GM23338 (cell line): ENCODE measurements around the gene WT1. TPM values are rescaled to one million over a fixed set of nuclear protein-coding genes. Genes with fewer than 3 reads are reported as not detected.

Experiments used
- ATAC-seq: fragments of 200-7000 bp; cut with Tn5 transposase; 3 replicates; pipeline ENCODE4 v1.9.1; 2020
- DNase-seq: peaks from one replicate; pipeline ENCODE4 v3.0.0-alpha.2; 2015; ENCODE audit warnings: low spot score
- H2AFZ ChIP-seq: fragments of 200-600 bp; sonication (generic); 2 replicates; pipeline ENCODE4 v1.8.0; 2016; ENCODE audit warnings: antibody characterized with exemption, mild to moderate bottlenecking, moderate library complexity
- H3F3A ChIP-seq: fragments of 200-600 bp; sonication (generic); replicated peaks from 2 replicates; pipeline ENCODE4 v1.8.0; 2017; ENCODE audit warnings: antibody characterized with exemption, mixed run types, low read depth
- H3K27ac ChIP-seq: fragments of 200-600 bp; sonication (generic); 2 replicates; pipeline ENCODE4 v1.6.1; 2016; ENCODE audit warnings: low read depth
- H3K27me3 ChIP-seq: fragments of 200-600 bp; sonication (generic); 2 replicates; pipeline ENCODE4 v1.8.0; 2016; ENCODE audit warnings: mild to moderate bottlenecking, mixed run types, moderate library complexity; ENCODE audit not compliant: insufficient read depth
- H3K36me3 ChIP-seq: fragments of 200-600 bp; sonication (generic); 2 replicates; pipeline ENCODE4 v1.8.0; 2016; ENCODE audit warnings: mild to moderate bottlenecking; ENCODE audit not compliant: insufficient read depth
- H3K4me1 ChIP-seq: fragments of 200-600 bp; sonication (generic); 2 replicates; pipeline ENCODE4 v1.8.0; 2016; ENCODE audit warnings: mild to moderate bottlenecking, moderate library complexity; ENCODE audit not compliant: insufficient read depth
- H3K4me2 ChIP-seq: fragments of 200-600 bp; sonication (generic); 2 replicates; pipeline ENCODE4 v1.7.1; 2017; ENCODE audit warnings: mixed run types
- H3K4me3 ChIP-seq: fragments of 200-600 bp; sonication (generic); 2 replicates; pipeline ENCODE4 v1.6.1; 2016; ENCODE audit warnings: mixed run types
- H3K79me2 ChIP-seq: fragments of 200-600 bp; sonication (generic); replicated peaks from 2 replicates; pipeline ENCODE4 v1.8.0; 2017; ENCODE audit warnings: mild to moderate bottlenecking; ENCODE audit not compliant: insufficient read depth
- H3K9me2 ChIP-seq: fragments of 200-600 bp; sonication (generic); 2 replicates; pipeline ENCODE4 v1.8.0; 2017; ENCODE audit not compliant: insufficient read depth
- H4K20me1 ChIP-seq: fragments of 200-600 bp; sonication (generic); replicated peaks from 2 replicates; pipeline ENCODE4 v1.8.0; 2017; ENCODE audit warnings: mild to moderate bottlenecking; ENCODE audit not compliant: insufficient read depth
- H3K27ac Mint-ChIP-seq: 2 replicates; pipeline ENCODE4 v1.8.0; 2020; ENCODE audit warnings: inconsistent platforms, mild to moderate bottlenecking, moderate library complexity, mixed read lengths
- H3K27me3 Mint-ChIP-seq: 3 replicates; pipeline ENCODE4 v1.8.0; 2022; ENCODE audit warnings: low read depth, mild to moderate bottlenecking, moderate library complexity, mixed read lengths, inconsistent platforms; ENCODE audit not compliant: insufficient read depth, poor library complexity
- H3K36me3 Mint-ChIP-seq: 3 replicates; pipeline ENCODE4 v1.8.0; 2021; ENCODE audit warnings: low read depth, mild to moderate bottlenecking, inconsistent platforms, moderate library complexity, mixed read lengths
- H3K4me1 Mint-ChIP-seq: 3 replicates; pipeline ENCODE4 v1.8.0; 2020; ENCODE audit warnings: mild to moderate bottlenecking, inconsistent platforms, mixed read lengths
- H3K4me3 Mint-ChIP-seq: 3 replicates; pipeline ENCODE4 v1.8.0; 2021; ENCODE audit warnings: moderate library complexity, mild to moderate bottlenecking, inconsistent platforms, mixed read lengths
- H3K9me3 Mint-ChIP-seq: 3 replicates; pipeline ENCODE4 v1.8.0; 2020; ENCODE audit warnings: moderate library complexity, mild to moderate bottlenecking, inconsistent platforms, mixed read lengths
- CREB1 ChIP-seq: fragments of 250-450 bp; sonication (Bioruptor Pico); IDR thresholded peaks from 2 replicates; pipeline ENCODE4 v1.5.0; 2020; ENCODE audit warnings: low read depth, mild to moderate bottlenecking, moderate library complexity
- ETS1 ChIP-seq: IDR thresholded peaks from 2 replicates; pipeline ENCODE4 v1.6.1; 2016; ENCODE audit warnings: antibody characterized with exemption
- EZH2 ChIP-seq: fragments of 200-600 bp; sonication (generic); IDR thresholded peaks from one replicate; pipeline ENCODE4 v1.8.0; 2017; ENCODE audit warnings: antibody characterized with exemption, mild to moderate bottlenecking, low read depth; ENCODE audit not compliant: unreplicated experiment
- EZH2phosphoT487 ChIP-seq: fragments of 200-600 bp; sonication (generic); IDR thresholded peaks from one replicate; pipeline ENCODE4 v1.8.1; 2018; ENCODE audit warnings: antibody characterized with exemption; ENCODE audit not compliant: unreplicated experiment
- JUNB ChIP-seq: IDR thresholded peaks from one replicate; pipeline ENCODE4 v1.6.1; 2016; ENCODE audit warnings: antibody characterized with exemption; ENCODE audit not compliant: unreplicated experiment
- NANOG ChIP-seq: IDR thresholded peaks from 2 replicates; pipeline ENCODE4 v1.6.1; 2016; ENCODE audit warnings: antibody characterized with exemption, borderline replicate concordance
- POLR2AphosphoS5 ChIP-seq: IDR thresholded peaks from 2 replicates; pipeline ENCODE4 v1.6.1; 2016; ENCODE audit warnings: antibody characterized with exemption, low read depth
- REST ChIP-seq: IDR thresholded peaks from one replicate; pipeline ENCODE4 v1.6.1; 2018; ENCODE audit warnings: antibody characterized with exemption; ENCODE audit not compliant: unreplicated experiment
- STAT1 ChIP-seq: IDR thresholded peaks from one replicate; pipeline ENCODE4 v1.6.1; 2016; ENCODE audit warnings: antibody characterized with exemption; ENCODE audit not compliant: unreplicated experiment
- ZNF114 ChIP-seq: fragments of 250-450 bp; sonication (Bioruptor Pico); IDR thresholded peaks from 2 replicates; pipeline ENCODE4 v1.5.0; 2020; ENCODE audit warnings: mild to moderate bottlenecking, moderate library complexity
- ZNF331 ChIP-seq: fragments of 250-450 bp; sonication (Bioruptor Pico); IDR thresholded peaks from 2 replicates; pipeline ENCODE4 v1.5.0; 2020; ENCODE audit warnings: low read depth, mild to moderate bottlenecking, moderate library complexity
- ZNF462 ChIP-seq: fragments of 250-450 bp; sonication (Bioruptor Pico); IDR thresholded peaks from 2 replicates; pipeline ENCODE4 v1.5.0; 2020; ENCODE audit warnings: mild to moderate bottlenecking, moderate library complexity
- polyA plus RNA-seq: library from polyadenylated mRNA; unstranded; fragments of >200 nt; fragmentation: Nextera tagmentation; extraction: Ambion mirVana; gene quantifications from 2 replicates; pipeline ENCODE4 v1.2.1, GENCODE V29; 2016
- total RNA-seq: library from RNA; depleted of rRNA; stranded (reverse); fragments of >200 nt; shearing (Covaris generic); gene quantifications from 2 replicates; pipeline ENCODE4 v1.2.3, GENCODE V29; 2014

The WT1 gene
- total and polyA plus RNA-seq, 2 experiments from 2014 or later: 0.21 TPM; not detected in 1

GRCh38 chr11:32473282-32473909, 38.1 kb upstream of the WT1 start (continued):
- no peak for TF ChIP-seq ETS1
- TF ChIP-seq CREB1 (CRISPR knock-in tag): no peak
- no peak for TF ChIP-seq POLR2AphosphoS5
- TF ChIP-seq JUNB: no peak

- H3F3A ChIP-seq: no peaks in the 10 kb centered on the region
- no peak overlapping the region for H2AFZ ChIP-seq
- H3K27ac ChIP-seq: no peak overlapping the region
- H3K27me3 ChIP-seq: no peaks in the 10 kb centered on the region
- no peaks in the 10 kb centered on the region for H3K36me3 ChIP-seq
- H4K20me1 ChIP-seq: no peaks in the 10 kb centered on the region
- Mint-ChIP-seq H3K36me3 (no peaks in the 10 kb centered on the region), H3K4me3 (no peak overlapping the region), H3K9me3 (no peaks in the 10 kb centered on the region), H3K27me3 (peaks cover 5% of the 10 kb centered on the region), H3K27ac (no peak overlapping the region), H3K4me1 (no peaks in the 10 kb centered on the region)
- H3K4me3 ChIP-seq: no peak overlapping the region
- DNase-seq (no peak), ATAC-seq (no peak)
- H3K9me2 ChIP-seq: no peaks in the 10 kb centered on the region
- no peak overlapping the region for H3K4me2 ChIP-seq
- H3K4me1 ChIP-seq: no peaks in the 10 kb centered on the region
- no peaks in the 10 kb centered on the region for H3K79me2 ChIP-seq
- TF ChIP-seq EZH2 (no peak), EZH2phosphoT487 (no peak), ZNF462 (CRISPR knock-in tag) (no peak), REST (no peak), JUNB (no peak), STAT1 (no peak), ZNF114 (CRISPR knock-in tag) (no peak), POLR2AphosphoS5 (no peak), ZNF331 (no peak), ETS1 (no peak), NANOG (no peak), CREB1 (CRISPR knock-in tag) (no peak)
Measured at GRCh38 chr11:32472226-32472625, 36.9 kb upstream of the WT1 start.
